GM12892 (cell line): Measurements from ENCODE around the gene ALDH3B1.

Source experiments
- POLR2A ChIP-seq: IDR thresholded peaks from 2 replicates; pipeline ENCODE4 v1.6.1; 2011; ENCODE audit warnings: low read depth, low read length, control low read depth
- POLR2AphosphoS5 ChIP-seq: IDR thresholded peaks from 2 replicates; pipeline ENCODE4 v1.6.1; 2011; ENCODE audit warnings: low read depth, low read length, control low read depth

DNA sequence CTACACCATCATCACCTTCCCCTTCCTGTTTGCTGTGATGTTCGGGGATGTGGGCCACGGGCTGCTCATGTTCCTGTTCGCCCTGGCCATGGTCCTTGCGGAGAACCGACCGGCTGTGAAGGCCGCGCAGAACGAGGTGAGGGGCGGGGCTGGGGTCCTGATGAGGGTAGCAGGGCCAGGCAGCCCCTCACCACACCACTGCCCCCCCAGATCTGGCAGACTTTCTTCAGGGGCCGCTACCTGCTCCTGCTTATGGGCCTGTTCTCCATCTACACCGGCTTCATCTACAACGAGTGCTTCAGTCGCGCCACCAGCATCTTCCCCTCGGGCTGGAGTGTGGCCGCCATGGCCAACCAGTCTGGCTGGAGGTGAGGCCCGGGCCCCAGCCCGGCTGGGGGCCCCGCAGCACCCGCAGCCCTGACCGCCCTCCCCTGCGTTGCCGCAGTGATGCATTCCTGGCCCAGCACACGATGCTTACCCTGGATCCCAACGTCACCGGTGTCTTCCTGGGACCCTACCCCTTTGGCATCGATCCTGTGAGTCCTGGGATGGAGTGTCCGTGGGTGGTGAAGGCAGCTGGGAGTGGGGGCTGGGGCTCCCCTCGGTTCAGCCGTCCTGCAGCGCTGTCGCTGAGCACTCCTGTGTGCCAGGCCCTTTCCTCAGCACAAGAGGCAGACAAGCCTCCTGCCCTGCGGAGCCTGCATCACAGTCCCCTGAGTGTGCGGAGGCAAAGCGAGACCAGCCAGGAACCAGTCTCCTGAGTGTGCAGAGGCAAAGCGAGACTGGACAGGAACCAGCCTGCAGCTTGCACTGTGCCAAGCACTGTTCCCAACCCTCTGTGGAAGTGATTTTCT, 37.5 kb downstream of the ALDH3B1 start:
- TF ChIP-seq POLR2AphosphoS5 (no peak), POLR2A (no peak)
